GM19455 (cell line): Measurements from ENCODE around the gene L3HYPDH.

ENCODE experiments used
- ATAC-seq: cut with Tn5 transposase; IDR thresholded peaks from one replicate; pipeline ENCODE4 v1.9.1; 2021; ENCODE audit not compliant: unreplicated experiment

Gene L3HYPDH

DNA sequence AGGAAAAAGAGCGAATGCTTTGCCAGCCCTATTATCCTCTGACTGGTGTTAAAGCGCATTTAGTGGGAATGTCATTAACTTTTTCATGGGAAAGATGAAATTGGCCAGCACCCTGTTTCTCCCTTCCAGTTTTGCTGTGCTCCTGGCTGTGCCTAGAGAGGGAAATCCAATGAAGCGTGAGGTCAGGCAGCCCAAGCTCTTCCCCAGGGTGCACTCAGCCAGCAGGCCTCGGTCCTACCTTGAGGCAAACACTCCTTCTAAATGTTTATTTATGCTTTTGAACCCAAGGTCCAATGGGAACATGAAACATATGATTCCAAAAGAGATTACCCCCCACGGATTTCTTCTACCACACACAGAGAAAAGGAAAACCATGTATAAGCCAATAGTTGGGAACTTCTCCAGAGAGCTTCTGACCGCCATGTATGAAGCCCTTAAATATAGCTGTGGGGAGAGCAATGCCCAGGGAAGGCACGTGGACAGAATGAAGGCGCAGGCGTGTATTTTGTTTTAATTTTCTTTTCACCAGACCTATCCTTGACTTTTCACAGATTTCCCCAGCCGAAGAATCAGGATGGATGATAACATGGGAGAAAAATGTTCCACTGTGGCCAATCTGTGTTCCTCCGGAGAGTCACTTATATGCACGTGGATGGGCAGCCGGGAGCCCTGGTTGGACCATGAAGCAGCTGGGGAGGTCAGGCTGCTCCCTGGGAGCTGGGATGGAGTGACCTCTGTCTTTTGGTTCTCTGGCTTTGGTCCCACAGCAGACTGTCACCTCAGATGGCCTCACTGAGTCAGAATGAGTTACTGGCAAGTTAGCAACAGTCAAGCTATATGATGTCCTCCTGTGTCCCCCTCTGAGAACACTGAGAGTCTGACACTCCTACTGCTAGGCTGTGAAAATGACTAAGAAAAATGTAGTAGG is 56.3 kb downstream of the L3HYPDH start:
- ATAC-seq, result no peak

DNA sequence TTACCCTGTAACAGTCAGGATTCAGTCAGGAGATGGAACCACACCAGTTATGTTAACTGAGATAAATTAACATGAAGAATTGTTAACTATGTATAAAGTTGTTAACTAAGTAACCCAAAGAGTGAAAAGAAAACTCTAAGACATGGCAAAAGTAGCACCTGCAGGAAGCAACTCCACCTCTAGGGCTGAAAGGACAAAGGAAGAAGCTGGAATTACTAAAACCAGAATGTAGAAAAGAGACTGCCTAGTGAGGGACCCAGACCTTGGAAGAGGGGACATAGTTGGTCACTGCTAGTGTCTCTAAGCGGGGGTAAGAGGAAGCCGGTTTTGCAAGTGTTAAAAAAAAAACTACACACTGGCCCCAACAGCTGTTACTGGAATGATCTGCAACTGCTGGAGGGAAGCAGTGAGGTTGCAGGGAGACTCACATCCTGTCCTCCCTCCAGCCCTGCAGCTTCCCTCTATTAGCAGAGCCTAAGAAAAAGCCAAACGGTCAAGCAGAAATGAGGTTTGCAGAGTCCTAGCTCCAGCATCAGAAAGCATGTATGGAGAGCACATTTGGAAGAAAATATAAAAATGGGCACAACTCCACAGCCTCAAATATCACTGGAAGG is 58.8 kb downstream of the L3HYPDH start:
- no peak for ATAC-seq

DNA sequence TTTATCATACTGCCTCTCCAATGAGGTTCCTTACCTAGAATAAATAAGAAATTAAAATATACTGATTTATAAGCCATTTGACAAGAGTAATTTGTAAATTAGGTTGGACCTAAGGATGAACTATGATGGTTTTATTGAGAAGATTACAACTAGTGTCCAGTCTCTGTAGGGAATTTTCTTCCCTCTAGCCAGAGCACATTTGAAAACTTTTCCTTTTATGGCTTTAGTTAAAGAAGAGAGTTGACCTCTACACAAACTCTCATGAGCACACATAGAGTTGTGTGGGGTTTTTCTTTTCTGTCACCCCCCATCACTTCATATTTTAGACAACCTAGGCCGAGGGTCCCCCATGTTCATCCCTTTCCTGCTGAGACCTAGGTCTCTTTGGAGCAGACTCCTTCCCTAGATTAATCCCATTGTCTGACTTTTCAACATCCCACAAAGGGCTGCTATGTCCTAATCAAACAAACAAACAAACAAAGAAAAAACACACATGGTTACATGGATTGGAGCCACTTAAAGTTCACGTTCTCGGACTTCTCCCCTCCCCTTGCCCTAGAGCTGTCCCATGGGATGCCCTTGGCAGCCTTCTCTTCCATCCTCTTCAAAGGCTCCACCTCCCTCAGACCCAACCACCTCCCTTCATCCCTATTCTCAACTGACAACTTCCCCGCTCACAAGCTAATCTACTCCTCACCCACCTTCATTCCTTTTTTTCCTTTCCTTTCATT is 59.7 kb downstream of the L3HYPDH start:
- no peak for ATAC-seq
